Activated T-helper 1 cell treated with Interleukin-2 at 50 U/mL for 16 hours (primary cell): ENCODE data around the gene RAB24.
"Not testable (repeated sequence)": the region's sequence is repeated elsewhere in the genome, so short reads cannot be mapped to it uniquely, and the experiment has no call there.

Experiments
- DNase-seq: peaks from one replicate; pipeline ENCODE4 v3.0.0-alpha.2; 2020; ENCODE audit warnings: low read depth

The RAB24 gene

GRCh38 chr5:177311392-177311722 lies 7.8 kb upstream of the RAB24 start:
- no peak for DNase-seq

- DNase-seq: no peak
These were observed 7.4 kb upstream of the RAB24 start for GRCh38 chr5:177310757-177311391.

GRCh38 chr5:177310332-177310731 lies 6.8 kb upstream of the RAB24 start:
- no peak for DNase-seq

- peak; percentile 55 for DNase-seq
These were observed 6.1 kb upstream of the RAB24 start for GRCh38 chr5:177309351-177310191.

GRCh38 chr5:177308740-177309139 lies 5.2 kb upstream of the RAB24 start:
- DNase-seq: no peak

- DNase-seq: no peak
These were observed 4.2 kb upstream of the RAB24 start for GRCh38 chr5:177307544-177308363.

GRCh38 chr5:177306674-177307543 lies 3.4 kb upstream of the RAB24 start:
- DNase-seq: no peak

GRCh38 chr5:177306103-177306640 lies 2.7 kb upstream of the RAB24 start:
- not testable (repeated sequence) for DNase-seq

- DNase-seq: no peak
These were observed 1.0 kb upstream of the RAB24 start for GRCh38 chr5:177304392-177305119.

- DNase-seq: no peak
These were observed 439 bp upstream of the RAB24 start for GRCh38 chr5:177303925-177304391.

- no peak for DNase-seq
These were observed 987 bp downstream of the RAB24 start for GRCh38 chr5:177302354-177303110.

GRCh38 chr5:177301503-177302165 lies 1.9 kb downstream of the RAB24 start:
- no peak for DNase-seq

- DNase-seq: no peak
These were observed 2.6 kb downstream of the RAB24 start for GRCh38 chr5:177300951-177301350.

GRCh38 chr5:177300236-177300880 lies 3.2 kb downstream of the RAB24 start:
- DNase-seq: no peak

- no peak for DNase-seq
These were observed 3.8 kb downstream of the RAB24 start for GRCh38 chr5:177299697-177300096.

- DNase-seq: no peak
These were observed 5.6 kb downstream of the RAB24 start for GRCh38 chr5:177297922-177298321.

- DNase-seq: no peak
These were observed 6.9 kb downstream of the RAB24 start for GRCh38 chr5:177296581-177296980.

GRCh38 chr5:177295924-177296323 lies 7.6 kb downstream of the RAB24 start:
- no peak for DNase-seq

GRCh38 chr5:177294632-177295031 lies 8.9 kb downstream of the RAB24 start:
- DNase-seq: no peak
